Activated CD8-positive, alpha-beta memory T cell treated with anti-CD3 and anti-CD28 coated beads for 1 hour (primary cell): ENCODE results near the gene ENO4.

ENCODE experiments used
- DNase-seq, 2 donors: peaks; one replicate each; pipeline ENCODE4 v3.0.0-alpha.2; 2020; ENCODE audit warnings: low read depth in 1 of 2; ENCODE audit errors: extremely low read depth in 1 of 2

Gene ENO4

DNA sequence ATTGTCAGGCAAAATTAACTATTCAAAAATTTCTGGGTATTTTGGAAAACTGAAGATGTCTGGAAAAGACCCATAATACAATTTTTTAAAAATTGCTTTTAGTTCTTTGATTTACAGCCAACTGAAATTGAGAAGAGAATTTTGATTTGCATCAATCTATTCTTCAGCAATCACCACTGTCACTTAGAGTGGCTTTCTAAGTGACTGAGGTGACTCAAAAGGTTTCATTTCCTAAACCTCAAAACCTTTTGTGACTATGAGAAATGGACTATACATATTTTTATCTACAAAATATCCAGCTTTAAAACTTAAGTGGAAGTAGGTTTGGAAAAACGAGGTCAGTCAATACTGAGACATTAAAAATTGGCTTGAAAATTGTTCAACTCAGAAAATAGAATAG, 60.0 kb downstream of the ENO4 start:
- no peak for DNase-seq

GRCh38 chr10:116910910-116911309, 61.6 kb downstream of the ENO4 start:
- DNase-seq = no peak

GRCh38 chr10:116912162-116912561, 62.9 kb downstream of the ENO4 start:
- no peak for DNase-seq

DNA sequence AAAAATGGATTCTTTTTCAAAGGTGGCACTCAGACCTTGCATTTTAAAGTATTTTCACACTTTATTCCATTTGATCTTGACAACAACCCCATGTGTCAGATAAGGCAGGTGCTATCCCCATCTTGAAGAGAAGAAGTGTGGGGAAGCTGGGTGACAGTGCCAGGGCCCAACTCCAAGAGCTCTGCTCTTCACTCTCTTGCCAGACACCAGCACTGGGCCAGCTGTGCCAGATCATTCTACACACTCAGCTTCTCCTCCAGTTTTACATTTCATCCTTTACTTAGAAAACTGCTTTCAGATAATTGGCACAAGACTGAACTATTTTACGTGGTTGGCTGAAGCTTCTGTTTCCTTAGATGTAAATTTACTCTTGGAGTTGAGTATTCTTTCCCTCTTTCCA, 64.4 kb downstream of the ENO4 start:
- DNase-seq = no peak

- no peak for DNase-seq
Measured at GRCh38 chr10:116915340-116915739, 66.0 kb downstream of the ENO4 start.

- DNase-seq = no peak
Measured at GRCh38 chr10:116917481-116917880, 68.2 kb downstream of the ENO4 start.

DNA sequence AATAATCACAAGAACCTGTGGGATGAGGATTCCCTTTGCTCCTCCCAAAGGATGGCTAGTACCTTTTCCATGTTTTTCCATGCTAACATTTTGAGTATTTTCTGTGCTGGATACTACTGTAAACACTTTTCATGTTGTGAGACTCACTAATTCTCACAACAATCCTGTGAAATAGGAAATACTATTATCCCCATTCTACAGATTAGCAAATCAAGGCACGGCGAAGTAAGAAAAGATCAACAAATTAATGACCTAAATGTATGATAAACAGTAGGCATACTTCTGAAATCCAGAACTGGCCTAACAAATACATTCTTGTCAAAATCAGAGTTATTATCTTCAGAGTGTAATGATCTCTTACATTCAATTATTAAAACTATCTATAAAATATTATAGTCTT, 69.3 kb downstream of the ENO4 start:
- no peak for DNase-seq

DNA sequence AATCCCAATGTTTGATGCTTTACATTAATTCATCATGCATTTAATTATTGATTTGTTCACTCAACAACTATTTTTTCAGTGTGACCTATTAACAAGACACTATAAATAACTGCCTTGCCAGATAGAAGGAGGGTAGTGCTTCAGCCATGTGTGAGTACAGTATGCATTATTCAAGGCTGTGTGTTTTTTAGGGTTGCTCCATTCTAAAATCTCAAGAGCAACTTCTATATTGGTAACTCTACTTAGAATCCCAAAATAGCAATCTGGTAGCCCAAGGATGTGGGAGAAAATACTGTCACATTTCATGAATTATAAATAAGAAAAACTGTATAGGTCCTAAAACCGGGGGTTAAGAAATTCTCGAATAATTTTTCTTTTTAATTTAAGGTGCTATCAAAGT, 69.9 kb downstream of the ENO4 start:
- no peak for DNase-seq

GRCh38 chr10:116919706-116920105, 70.4 kb downstream of the ENO4 start:
- DNase-seq = no peak

DNA sequence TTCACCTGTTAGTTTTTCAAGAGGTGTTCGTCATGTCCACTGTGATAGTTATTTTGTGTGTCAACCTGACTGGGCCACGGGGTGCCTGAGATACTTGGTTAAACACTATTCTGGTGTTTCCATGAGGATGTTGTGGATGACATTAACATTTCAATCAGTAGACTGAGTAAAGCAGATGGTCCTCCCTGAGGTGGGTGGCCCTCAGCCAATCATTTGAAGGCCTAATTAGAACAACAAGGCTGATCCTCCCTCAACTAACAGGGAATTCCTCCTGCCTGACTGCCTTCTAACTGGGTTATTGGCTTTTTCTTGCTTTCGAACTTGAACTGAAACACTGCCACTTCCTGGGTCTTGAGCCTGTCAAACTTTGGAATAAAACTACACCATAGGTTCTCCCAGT, 75.8 kb downstream of the ENO4 start:
- DNase-seq = no peak

GRCh38 chr10:116926426-116926825, 77.1 kb downstream of the ENO4 start:
- no peak for DNase-seq

DNA sequence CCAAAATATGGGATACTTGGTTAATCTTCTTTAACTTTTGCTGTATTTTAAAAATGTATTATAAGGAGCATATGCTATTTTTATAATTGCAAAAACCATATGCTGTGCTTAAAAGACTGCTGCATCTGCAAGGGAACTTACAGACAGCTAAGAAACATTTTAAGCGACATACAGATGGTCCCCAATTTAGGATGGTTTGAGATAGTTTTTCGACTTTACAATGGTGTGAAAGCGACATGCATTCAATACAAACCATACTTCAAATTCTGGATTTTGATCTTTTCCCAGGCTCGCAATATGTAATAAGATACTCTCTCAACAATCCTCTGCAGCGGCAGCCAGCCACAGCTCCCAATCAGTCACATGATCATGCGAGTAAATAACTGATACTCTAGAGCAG, 82.5 kb downstream of the ENO4 start:
- DNase-seq = no peak
